GM12878 (cell line): ENCODE results near the gene MYOM1. TPM values are rescaled to one million over a fixed set of nuclear protein-coding genes. Genes with fewer than 3 reads are reported as not detected.

Experiments used
- ATAC-seq: fragments of 200-7000 bp; cut with Tn5 transposase; 3 replicates; pipeline ENCODE4 v1.9.1; 2020; ENCODE audit warnings: mild to moderate bottlenecking, moderate library complexity
- BruUV-seq: library from RNA; stranded (reverse); fragments of 400-500 nt; replicated peaks from 2 replicates; lab custom pipeline; 2021; lab: Mats Ljungman, UMichigan
- CTCF ChIA-PET: fragments of 300-600 bp; sonication (Branson Sonifier 250); formaldehyde crosslinking; extraction: SDS; loops from one replicate; lab custom pipeline; 2021; ENCODE audit warnings: inconsistent platforms; lab: Yijun Ruan, JAX
- POLR2A ChIA-PET: fragments of 350-600 bp; formaldehyde crosslinking; extraction: SDS; loops from one replicate; lab custom pipeline; 2021; ENCODE audit warnings: inconsistent platforms; lab: Charles Lee
- RAD21 ChIA-PET: fragments of 300-600 bp; sonication (Branson Sonifier 250); formaldehyde crosslinking; loops from one replicate; lab custom pipeline; 2023; ENCODE audit warnings: antibody characterized with exemption; ENCODE audit not compliant: unreplicated experiment; lab: Charles Lee
- SMC1A ChIA-PET: fragments of 300-600 bp; sonication (Branson Sonifier 250); formaldehyde crosslinking; loops from one replicate; lab custom pipeline; 2023; ENCODE audit not compliant: unreplicated experiment, uncharacterized antibody; lab: Charles Lee
- DNase-seq: peaks from one replicate; pipeline ENCODE4 v3.0.0-alpha.2; 2011; ENCODE audit warnings: low read depth, low spot score
- FAIRE-seq: peaks from 3 replicates; lab custom pipeline; 2011; peaks lifted over from hg19 to GRCh38; lab: Jason Lieb, UNC
- H2AFZ ChIP-seq: 2 replicates; pipeline ENCODE4 v1.6.0; 2011; ENCODE audit warnings: low read depth, low read length, control low read depth; ENCODE audit not compliant: control insufficient read depth
- H3K27ac ChIP-seq: 2 replicates; pipeline ENCODE4 v1.5.1; 2011; ENCODE audit warnings: control low read depth; ENCODE audit not compliant: control insufficient read depth, insufficient read depth
- H3K27me3 ChIP-seq, 2 experiments: replicated peaks in 1 of 2; 2 replicates each; pipeline versions ENCODE4 v1.6.0 to v1.6.1; 2011; ENCODE audit warnings: low read length in 1 of 2; ENCODE audit not compliant: control insufficient read depth in 2 of 2, insufficient read depth in 2 of 2
- H3K36me3 ChIP-seq, 2 experiments: 2 replicates each; pipeline ENCODE4 v1.5.1; 2011; ENCODE audit warnings: low read length in 1 of 2; ENCODE audit not compliant: control insufficient read depth in 2 of 2, insufficient read depth in 2 of 2
- H3K4me1 ChIP-seq: 2 replicates; pipeline ENCODE4 v1.6.1; 2011; ENCODE audit warnings: mild to moderate bottlenecking, low read length, moderate library complexity, mixed read lengths; ENCODE audit not compliant: control insufficient read depth, insufficient read depth
- H3K4me2 ChIP-seq: 2 replicates; pipeline ENCODE4 v1.6.0; 2011; ENCODE audit warnings: control low read depth; ENCODE audit not compliant: control insufficient read depth, insufficient read depth
- H3K4me3 ChIP-seq: fragments of 200-600 bp; sonication (generic); 2 replicates; pipeline ENCODE4 v1.5.1; 2016
- H3K79me2 ChIP-seq: 2 replicates; pipeline ENCODE4 v1.6.0; 2011; ENCODE audit warnings: low read length; ENCODE audit not compliant: control insufficient read depth, insufficient read depth
- H3K9ac ChIP-seq: 2 replicates; pipeline ENCODE4 v1.8.0; 2011; ENCODE audit warnings: low read length, control low read depth, mixed read lengths; ENCODE audit not compliant: control insufficient read depth, insufficient read depth
- H3K9me3 ChIP-seq: replicated peaks from 3 replicates; pipeline ENCODE4 v1.5.1; 2011; ENCODE audit warnings: mild to moderate bottlenecking, low read length; ENCODE audit not compliant: control insufficient read depth, insufficient read depth
- H4K20me1 ChIP-seq: 2 replicates; pipeline ENCODE4 v1.6.0; 2011; ENCODE audit not compliant: control insufficient read depth, insufficient read depth
- CHD2 ChIP-seq: IDR thresholded peaks from 2 replicates; pipeline ENCODE4 v1.6.1; 2011; ENCODE audit warnings: low read depth, low read length, improper control_type of control experiment, borderline replicate concordance
- HDGF ChIP-seq: fragments of 450-650 bp; IDR thresholded peaks from 2 replicates; pipeline ENCODE4 v1.6.1; 2016; ENCODE audit warnings: antibody characterized with exemption
- IKZF2 ChIP-seq, 2 experiments: fragments of 450-650 bp; IDR thresholded peaks; 2 replicates each; pipeline ENCODE4 v1.6.1; 2017; ENCODE audit warnings: mild to moderate bottlenecking in 2 of 2, moderate library complexity in 2 of 2
- NFXL1 ChIP-seq: fragments of 450-650 bp; IDR thresholded peaks from 2 replicates; pipeline ENCODE4 v1.6.1; 2017; ENCODE audit warnings: antibody characterized with exemption, mild to moderate bottlenecking, borderline replicate concordance
- POU2F2 ChIP-seq: IDR thresholded peaks from 3 replicates; pipeline ENCODE4 v1.6.1; 2011; ENCODE audit warnings: low read depth, mild to moderate bottlenecking, low read length, borderline replicate concordance
- RUNX3 ChIP-seq: IDR thresholded peaks from 2 replicates; pipeline ENCODE4 v1.6.1; 2012; ENCODE audit warnings: low read length, inconsistent platforms
- SMAD1 ChIP-seq: fragments of 450-650 bp; IDR thresholded peaks from 2 replicates; pipeline ENCODE4 v1.6.1; 2018; ENCODE audit warnings: mild to moderate bottlenecking, low read depth; ENCODE audit not compliant: partially characterized antibody
- SMAD5 ChIP-seq: IDR thresholded peaks from 2 replicates; pipeline ENCODE4 v1.6.1; 2016; ENCODE audit warnings: antibody characterized with exemption, low read depth
- SMC3 ChIP-seq: IDR thresholded peaks from 2 replicates; pipeline ENCODE4 v1.6.1; 2011; ENCODE audit warnings: low read length, improper control_type of control experiment, borderline replicate concordance
- SRF ChIP-seq, 2 experiments: IDR thresholded peaks; 2 replicates each; pipeline ENCODE4 v1.6.1; 2011; ENCODE audit warnings: low read depth in 2 of 2, low read length in 2 of 2, mild to moderate bottlenecking in 1 of 2, moderate library complexity in 1 of 2
- SUPT20H ChIP-seq: IDR thresholded peaks from 2 replicates; pipeline ENCODE4 v1.6.1; 2011; ENCODE audit warnings: low read depth, mild to moderate bottlenecking, low read length, moderate library complexity, borderline replicate concordance; ENCODE audit not compliant: control insufficient read depth
- ZBED1 ChIP-seq: IDR thresholded peaks from 2 replicates; pipeline ENCODE4 v1.6.1; 2016; ENCODE audit warnings: borderline replicate concordance
- WGBS: methylation state at CpG from one replicate; pipeline ENCODE4 v1.1.6; 2016; ENCODE audit warnings: low lambda C conversion rate; ENCODE audit not compliant: insufficient replicate concordance, insufficient coverage; ENCODE audit errors: missing lambda C conversion rate; 5-methylcytosine and 5-hydroxymethylcytosine counted together
- in situ Hi-C: fragments of 300-500 bp; cut with MboI; formaldehyde crosslinking; loops from 9 replicates; pipeline ENCODE4 v1.14.3; 2018; ENCODE audit warnings: mixed read lengths
- intact Hi-C: fragments of 100-400 bp; cut with micrococcal nuclease; formaldehyde crosslinking; loops from one replicate; pipeline ENCODE4 v1.14.2; 2022; ENCODE audit not compliant: unreplicated experiment
- polyA plus RNA-seq, 11 experiments: library from polyadenylated mRNA; depleted of rRNA in 4 of 11; unstranded in 6 of 11; stranded (reverse) in 5 of 11; fragments of >200 nt; fragmentation: Nextera tagmentation in 4 of 11; fragmentation: Illumina TruSeq in 1 of 11; extraction: Ambion mirVana in 4 of 11; extraction: Trizol in 1 of 11; gene quantifications; 1 replicate in 1 of 11; 2 replicates in 10 of 11; pipeline versions ENCODE4 v1.2.1 to v1.2.3, GENCODE V29; 2011 to 2016; ENCODE audit warnings: inconsistent platforms in 2 of 11, missing spikeins in 2 of 11, low read depth in 1 of 11
- total RNA-seq, 4 experiments: library from RNA; depleted of rRNA in 3 of 4; stranded (reverse); fragments of >200 nt in 3 of 4; fragmentation: Illumina TruSeq in 1 of 4; extraction: Trizol in 1 of 4; gene quantifications; 2 replicates each; pipeline versions ENCODE4 v1.2.1 to v1.2.3, GENCODE V29; 2013 to 2021
- TF ChIP-seq, protein P1 (sequence below): fragments of 450-650 bp; IDR thresholded peaks from 2 replicates; pipeline ENCODE4 v1.6.1; 2018; ENCODE audit warnings: mild to moderate bottlenecking, low read depth, moderate library complexity; ENCODE audit not compliant: partially characterized antibody

The MYOM1 gene
- total and polyA plus RNA-seq, 10 of the 15 experiments (the other 5 are each of a cell fraction or from before 2014, with no cell fraction given) = 0.06 to 1.0 (median 0.57) TPM

DNA sequence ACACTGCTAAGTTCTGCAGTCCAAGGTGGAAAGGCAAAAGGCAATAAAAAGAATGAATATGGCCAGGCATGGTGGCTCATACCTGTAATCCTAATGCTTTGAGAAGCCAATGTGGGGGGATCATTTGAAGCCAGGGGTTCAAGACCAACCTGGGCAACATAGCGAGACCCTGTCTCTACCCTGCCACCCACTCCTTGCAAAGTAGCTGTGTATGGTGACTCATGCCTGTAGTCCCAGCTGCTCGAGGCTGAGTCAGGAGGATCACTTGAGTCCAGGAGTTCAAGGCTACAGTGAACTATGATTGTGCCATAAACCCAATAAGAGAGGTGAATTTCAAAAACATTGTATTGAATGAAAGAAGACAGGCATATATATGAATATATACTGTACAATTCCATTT lies 44.6 kb upstream of the MYOM1 start (continued):
- no peak for TF ChIP-seq SRF (IDR thresholded peaks at IDR 0.05; ENCODE audit: low read depth in 2 of 2, low read length in 2 of 2)
- no peak for TF ChIP-seq CHD2
- no peak for TF ChIP-seq POU2F2

DNA sequence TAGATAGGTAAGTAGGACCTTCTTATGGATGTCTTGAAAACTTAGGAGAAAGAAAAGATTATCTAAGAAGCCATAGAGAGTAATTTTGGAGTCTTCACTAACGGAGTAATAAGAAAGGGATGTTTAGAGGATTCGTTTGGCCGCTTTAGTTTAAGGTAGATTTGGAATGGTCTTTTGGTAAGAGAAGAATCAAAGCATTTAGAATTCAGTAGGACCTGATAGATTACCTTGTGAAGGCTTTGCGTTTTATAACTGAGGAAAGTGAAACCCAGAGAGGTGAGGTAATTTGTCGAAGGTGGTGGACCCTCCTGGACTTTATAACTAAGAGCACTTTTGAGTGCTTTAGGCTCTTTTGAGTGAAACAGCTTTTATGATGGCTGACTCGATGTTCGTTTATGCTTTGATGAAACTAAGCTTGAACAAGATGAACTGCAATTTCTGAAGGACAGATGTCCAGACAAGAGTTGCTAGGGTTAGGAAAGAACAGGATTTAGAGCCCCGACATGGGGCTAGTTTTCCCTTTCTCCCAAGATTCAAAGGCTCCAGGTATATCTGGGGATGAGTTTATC lies 43.4 kb upstream of the MYOM1 start:
- in situ Hi-C loops = loop anchor here (25.0 kb wide), 1 partner anchor 999 kb away; no protein-coding TSS in a partner anchor
- ATAC-seq (no peak), DNase-seq (no peak), FAIRE-seq (no peak)
- ChIA-PET SMC1A (interaction anchor here (0.6 to 5.2 kb wide), 14 partner anchors 11 to 722 kb away, joined by 3 to 105 read pairs (median 3); partner anchors contain the start of gene MYL12A), POLR2A (interaction anchor here (0.6 to 5.1 kb wide), 10 partner anchors 8 to 340 kb away, joined by 3 to 36 read pairs (median 4); partner anchors contain the start of gene MYL12A), RAD21 (interaction anchor here (1.0 to 4.6 kb wide), 8 partner anchors 7 to 403 kb away, joined by 3 to 37 read pairs (median 8); partner anchors contain the start of gene MYL12A), CTCF (interaction anchor here (0.7 to 3.4 kb wide), 8 partner anchors 9 to 333 kb away, joined by 3 to 15 read pairs (median 4); partner anchors contain the start of gene MYL12A)
- H4K20me1 ChIP-seq = no peaks in the 10 kb centered on the region
- intact Hi-C loops = no loop called here
- TF ChIP-seq RUNX3 = no peak
- TF ChIP-seq, protein P1, sequence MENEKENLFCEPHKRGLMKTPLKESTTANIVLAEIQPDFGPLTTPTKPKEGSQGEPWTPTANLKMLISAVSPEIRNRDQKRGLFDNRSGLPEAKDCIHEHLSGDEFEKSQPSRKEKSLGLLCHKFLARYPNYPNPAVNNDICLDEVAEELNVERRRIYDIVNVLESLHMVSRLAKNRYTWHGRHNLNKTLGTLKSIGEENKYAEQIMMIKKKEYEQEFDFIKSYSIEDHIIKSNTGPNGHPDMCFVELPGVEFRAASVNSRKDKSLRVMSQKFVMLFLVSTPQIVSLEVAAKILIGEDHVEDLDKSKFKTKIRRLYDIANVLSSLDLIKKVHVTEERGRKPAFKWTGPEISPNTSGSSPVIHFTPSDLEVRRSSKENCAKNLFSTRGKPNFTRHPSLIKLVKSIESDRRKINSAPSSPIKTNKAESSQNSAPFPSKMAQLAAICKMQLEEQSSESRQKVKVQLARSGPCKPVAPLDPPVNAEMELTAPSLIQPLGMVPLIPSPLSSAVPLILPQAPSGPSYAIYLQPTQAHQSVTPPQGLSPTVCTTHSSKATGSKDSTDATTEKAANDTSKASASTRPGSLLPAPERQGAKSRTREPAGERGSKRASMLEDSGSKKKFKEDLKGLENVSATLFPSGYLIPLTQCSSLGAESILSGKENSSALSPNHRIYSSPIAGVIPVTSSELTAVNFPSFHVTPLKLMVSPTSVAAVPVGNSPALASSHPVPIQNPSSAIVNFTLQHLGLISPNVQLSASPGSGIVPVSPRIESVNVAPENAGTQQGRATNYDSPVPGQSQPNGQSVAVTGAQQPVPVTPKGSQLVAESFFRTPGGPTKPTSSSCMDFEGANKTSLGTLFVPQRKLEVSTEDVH = no peak
- no peak for TF ChIP-seq SMAD5
- no peak for TF ChIP-seq HDGF
- no peak for TF ChIP-seq SMC3
- TF ChIP-seq IKZF2 (IDR thresholded peaks at IDR 0.05) = no peak
- TF ChIP-seq ZBED1 = no peak
- TF ChIP-seq NFXL1 = no peak
- no peak for TF ChIP-seq SMAD1
- TF ChIP-seq SUPT20H = no peak
- H3K9me3 ChIP-seq = no peaks in the 10 kb centered on the region
- 7% methylated on average over 8 of the region's 8 CpGs for WGBS
- H3K79me2 ChIP-seq = peaks cover 72% of the 10 kb centered on the region
- H3K4me2 ChIP-seq = peak overlapping the region; percentile 83
- H3K27ac ChIP-seq = peak overlapping the region; percentile 91
- peaks cover 6% of the 10 kb centered on the region for H3K4me1 ChIP-seq
- H3K9ac ChIP-seq = peak overlapping the region; percentile 86
- H3K36me3 ChIP-seq = peaks cover 0 to 12% of the 10 kb centered on the region in 2 experiments; a peak in 1 of 4 replicates
- BruUV-seq = TSS peak; percentile 65
- no peak overlapping the region for H2AFZ ChIP-seq
- peak overlapping the region; percentile 84 for H3K4me3 ChIP-seq
- H3K27me3 ChIP-seq = no peaks in the 10 kb centered on the region
